OCI-LY7 (cell line): ENCODE results near the gene CENPC.
A peak's percentile ranks its signal among the peaks of the same experiment; 100 is the strongest.

Experiments used
- CTCF ChIP-seq: fragments of 200-600 bp; sonication (generic); conservative IDR thresholded peaks from 2 replicates; pipeline ENCODE4 v1.5.1; 2014; ENCODE audit warnings: mild to moderate bottlenecking, antibody characterized with exemption, low read length, moderate library complexity, mixed read lengths
- EZH2phosphoT487 ChIP-seq: fragments of 200-600 bp; sonication (generic); IDR thresholded peaks from 2 replicates; pipeline ENCODE4 v1.6.1; 2018; ENCODE audit warnings: low read depth, borderline replicate concordance, mild to moderate bottlenecking, mixed run types, antibody characterized with exemption, low read length, moderate library complexity, mixed read lengths

DNA sequence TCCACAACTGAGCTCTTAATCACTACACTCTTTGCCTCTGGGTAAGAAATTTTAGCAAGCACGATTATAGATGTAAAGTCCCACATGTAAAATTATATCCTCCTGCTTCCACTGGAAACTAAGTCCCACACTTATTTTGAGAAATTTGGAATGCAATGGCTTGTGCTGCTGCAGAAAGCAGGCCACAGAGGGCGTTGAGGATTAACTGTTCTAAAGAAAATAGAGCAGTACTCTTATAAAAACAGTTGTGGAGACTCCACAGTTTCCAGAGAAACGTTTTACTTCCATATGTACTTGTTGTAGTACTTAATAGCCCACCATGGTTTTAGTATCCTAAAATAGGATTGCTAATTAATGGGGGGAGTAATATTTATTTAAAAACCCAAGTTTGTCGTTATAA, 1.7 kb upstream of the CENPC start:
- peak; percentile 52 for TF ChIP-seq CTCF
- no peak for TF ChIP-seq EZH2phosphoT487
